Tibial artery (tissue), 4 donors: ENCODE data around the gene FER.

ENCODE experiments used
- DNase-seq, 2 donors: peaks; one replicate each; pipeline ENCODE4 v3.0.0-alpha.2; 2019
- H3K27ac ChIP-seq, 2 donors: fragments of 200-600 bp; sonication (generic) in 1 of 2; 1 replicate in 1 of 2; 2 replicates in 1 of 2; pipeline ENCODE4 v1.5.1; 2018 to 2019; ENCODE audit warnings: mild to moderate bottlenecking in 1 of 2
- H3K27me3 ChIP-seq, 2 donors: fragments of 200-600 bp; sonication (generic) in 1 of 2; one replicate each; pipeline versions ENCODE4 v1.5.1 to v1.6.0; 2016 to 2019
- H3K36me3 ChIP-seq, 3 donors: fragments of 200-600 bp; sonication (generic) in 2 of 3; one replicate each; pipeline ENCODE4 v1.5.1; 2016 to 2019; ENCODE audit warnings: mild to moderate bottlenecking in 2 of 3
- H3K4me1 ChIP-seq, 4 donors: fragments of 200-600 bp; sonication (generic) in 2 of 4; 1 replicate in 3 of 4; 2 replicates in 1 of 4; pipeline ENCODE4 v1.5.1; 2016 to 2019
- H3K4me3 ChIP-seq, 2 donors: fragments of 200-600 bp; sonication (generic) in 1 of 2; 1 replicate in 1 of 2; 2 replicates in 1 of 2; pipeline ENCODE4 v1.5.1; 2018 to 2019; ENCODE audit warnings: mild to moderate bottlenecking in 2 of 2
- H3K9me3 ChIP-seq, 3 donors: fragments of 200-600 bp; sonication (generic) in 1 of 3; one replicate each; pipeline ENCODE4 v1.5.1; 2016 to 2019
- CTCF ChIP-seq, 2 experiments: fragments of 200-600 bp in 1 of 2; fragments of 450-650 bp in 1 of 2; IDR thresholded peaks; one replicate each; pipeline ENCODE4 v1.5.1; 2017 to 2019; ENCODE audit warnings: antibody characterized with exemption in 2 of 2, mild to moderate bottlenecking in 1 of 2, moderate library complexity in 1 of 2
- intact Hi-C: fragments of 100-400 bp; cut with DNase I; formaldehyde crosslinking; loops from one replicate; pipeline ENCODE4 v1.15.0; 2023; ENCODE audit warnings: low total_unique reads

The FER gene

GRCh38 chr5:109105631-109106267 lies 358.1 kb downstream of the FER start:
- Histone ChIP-seq H3K4me3 (no peak overlapping the region), H3K27me3 (no peaks in the 10 kb centered on the region), H3K36me3 (no peaks in the 10 kb centered on the region), H3K4me1 (peaks cover 0 to 25% (median 10%) of the 10 kb centered on the region in 4 donors), H3K27ac (peak overlapping the region; percentile 14 to 26), H3K9me3 (no peaks in the 10 kb centered on the region)
- TF ChIP-seq CTCF (IDR thresholded peaks at IDR 0.05), result no peak
- DNase-seq, result no peak
- intact Hi-C loops, result no loop called here

- Histone ChIP-seq H3K9me3 (no peaks in the 10 kb centered on the region), H3K4me3 (no peak overlapping the region), H3K4me1 (no peaks in the 10 kb centered on the region), H3K36me3 (no peaks in the 10 kb centered on the region), H3K27ac (no peak overlapping the region), H3K27me3 (no peaks in the 10 kb centered on the region)
- intact Hi-C loops, result no loop called here
- no peak for TF ChIP-seq CTCF (IDR thresholded peaks at IDR 0.05)
- DNase-seq, result no peak
Observed at GRCh38 chr5:109111680-109112079, 364.0 kb downstream of the FER start.

- no peak for TF ChIP-seq CTCF (IDR thresholded peaks at IDR 0.05)
Observed at GRCh38 chr5:109113608-109114007, 365.9 kb downstream of the FER start.

GRCh38 chr5:109121225-109121624 lies 373.5 kb downstream of the FER start:
- no peak overlapping the region for H3K4me3 ChIP-seq
- peaks cover 0 to 14% (median 4%) of the 10 kb centered on the region in 3 donors for H3K9me3 ChIP-seq
- TF ChIP-seq CTCF (IDR thresholded peaks at IDR 0.05), result no peak
- DNase-seq, result no peak
- no peaks in the 10 kb centered on the region for H3K27me3 ChIP-seq
- intact Hi-C loops, result no loop called here
- H3K27ac ChIP-seq, result no peak overlapping the region
- no peaks in the 10 kb centered on the region for H3K36me3 ChIP-seq
- no peaks in the 10 kb centered on the region for H3K4me1 ChIP-seq

More at GRCh38 chr5:109113608-109114007, 365.9 kb downstream of the FER start:
- no peak for DNase-seq
- intact Hi-C loops, result no loop called here
- H3K27me3 ChIP-seq, result no peaks in the 10 kb centered on the region
- H3K9me3 ChIP-seq, result no peaks in the 10 kb centered on the region
- no peak overlapping the region for H3K4me3 ChIP-seq
- H3K27ac ChIP-seq, result no peak overlapping the region
- H3K4me1 ChIP-seq, result no peaks in the 10 kb centered on the region
- no peaks in the 10 kb centered on the region for H3K36me3 ChIP-seq

GRCh38 chr5:109125755-109126429 lies 378.2 kb downstream of the FER start:
- intact Hi-C loops, result no loop called here
- DNase-seq, result no peak
- Histone ChIP-seq H3K27ac (no peak overlapping the region), H3K4me3 (no peak overlapping the region), H3K27me3 (no peaks in the 10 kb centered on the region), H3K36me3 (no peaks in the 10 kb centered on the region), H3K9me3 (peaks cover 0 to 5% (median 4%) of the 10 kb centered on the region in 3 donors), H3K4me1 (no peaks in the 10 kb centered on the region)
- TF ChIP-seq CTCF (IDR thresholded peaks at IDR 0.05), result no peak
